ENCODE results near the gene GSG1L.
A peak's percentile ranks its signal among the peaks of the same experiment; 100 is the strongest.

GSG1L gene

DNA sequence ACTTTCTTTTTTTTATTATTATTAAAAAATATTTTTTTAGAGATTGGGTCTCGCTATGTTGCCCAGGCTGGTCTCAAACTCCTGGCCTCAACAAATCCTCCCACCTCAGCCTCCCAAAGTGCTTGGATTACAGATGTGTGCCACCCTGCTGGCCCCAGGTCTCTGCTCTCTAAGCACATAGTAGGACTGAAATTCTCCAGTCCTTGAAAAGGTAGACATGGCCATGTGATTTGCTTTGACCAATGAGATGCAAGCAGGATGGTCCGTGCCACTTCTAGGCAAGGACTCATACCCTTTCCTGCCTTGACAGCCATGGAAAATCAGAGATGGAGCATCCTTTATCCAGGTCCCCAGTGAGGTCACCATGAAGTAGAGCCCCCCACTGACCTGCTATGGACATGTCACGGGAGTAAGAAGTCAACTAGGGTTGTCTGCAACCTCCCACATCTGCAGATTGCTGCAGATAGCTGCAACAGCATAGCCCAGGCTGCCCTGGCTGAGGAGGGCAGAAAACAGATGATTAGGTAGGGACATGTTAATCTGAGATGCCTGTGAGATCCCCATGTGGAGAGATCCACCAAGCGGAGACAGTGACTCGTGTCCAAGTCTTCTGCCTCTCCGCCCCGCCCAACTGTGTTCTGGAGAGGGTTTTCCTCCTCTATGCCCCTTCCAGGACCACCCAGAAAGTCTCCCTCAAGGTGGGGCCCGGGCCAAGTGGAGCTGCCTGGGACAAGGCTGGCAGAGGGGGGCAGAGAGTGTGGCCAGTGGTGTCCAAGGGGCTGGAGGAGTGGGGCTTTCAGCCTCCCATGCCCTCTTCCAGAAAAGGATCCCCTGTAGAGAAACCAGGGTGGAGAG is 11.0 kb downstream of the GSG1L start:
- TF ChIP-seq, protein P1, sequence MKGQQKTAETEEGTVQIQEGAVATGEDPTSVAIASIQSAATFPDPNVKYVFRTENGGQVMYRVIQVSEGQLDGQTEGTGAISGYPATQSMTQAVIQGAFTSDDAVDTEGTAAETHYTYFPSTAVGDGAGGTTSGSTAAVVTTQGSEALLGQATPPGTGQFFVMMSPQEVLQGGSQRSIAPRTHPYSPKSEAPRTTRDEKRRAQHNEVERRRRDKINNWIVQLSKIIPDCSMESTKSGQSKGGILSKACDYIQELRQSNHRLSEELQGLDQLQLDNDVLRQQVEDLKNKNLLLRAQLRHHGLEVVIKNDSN (IDR thresholded peaks at IDR 0.05), result peak; percentile 57
- no peak for TF ChIP-seq EP300 (IDR thresholded peaks at IDR 0.05; ENCODE audit: borderline replicate concordance)

DNA sequence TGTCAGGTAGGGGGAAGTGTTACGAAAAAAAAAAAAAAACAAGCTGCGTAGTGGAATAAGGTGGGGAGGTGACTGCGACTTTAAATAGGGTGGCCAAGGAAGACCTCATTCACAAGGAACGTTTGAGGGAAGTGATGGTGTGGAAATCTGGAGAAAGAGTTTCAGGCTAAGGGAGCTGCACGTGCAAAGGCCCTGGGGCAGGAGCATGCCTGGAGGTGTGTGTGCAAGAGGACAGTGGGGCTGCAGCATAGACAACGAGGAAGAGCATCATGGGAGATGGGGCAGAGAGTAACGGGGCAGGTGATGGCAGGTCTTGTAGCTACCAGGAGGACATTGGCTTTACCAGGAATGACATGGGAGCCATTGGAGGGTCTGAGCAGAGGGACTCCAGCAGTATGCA is 12.0 kb downstream of the GSG1L start:
- TF ChIP-seq, protein P2, sequence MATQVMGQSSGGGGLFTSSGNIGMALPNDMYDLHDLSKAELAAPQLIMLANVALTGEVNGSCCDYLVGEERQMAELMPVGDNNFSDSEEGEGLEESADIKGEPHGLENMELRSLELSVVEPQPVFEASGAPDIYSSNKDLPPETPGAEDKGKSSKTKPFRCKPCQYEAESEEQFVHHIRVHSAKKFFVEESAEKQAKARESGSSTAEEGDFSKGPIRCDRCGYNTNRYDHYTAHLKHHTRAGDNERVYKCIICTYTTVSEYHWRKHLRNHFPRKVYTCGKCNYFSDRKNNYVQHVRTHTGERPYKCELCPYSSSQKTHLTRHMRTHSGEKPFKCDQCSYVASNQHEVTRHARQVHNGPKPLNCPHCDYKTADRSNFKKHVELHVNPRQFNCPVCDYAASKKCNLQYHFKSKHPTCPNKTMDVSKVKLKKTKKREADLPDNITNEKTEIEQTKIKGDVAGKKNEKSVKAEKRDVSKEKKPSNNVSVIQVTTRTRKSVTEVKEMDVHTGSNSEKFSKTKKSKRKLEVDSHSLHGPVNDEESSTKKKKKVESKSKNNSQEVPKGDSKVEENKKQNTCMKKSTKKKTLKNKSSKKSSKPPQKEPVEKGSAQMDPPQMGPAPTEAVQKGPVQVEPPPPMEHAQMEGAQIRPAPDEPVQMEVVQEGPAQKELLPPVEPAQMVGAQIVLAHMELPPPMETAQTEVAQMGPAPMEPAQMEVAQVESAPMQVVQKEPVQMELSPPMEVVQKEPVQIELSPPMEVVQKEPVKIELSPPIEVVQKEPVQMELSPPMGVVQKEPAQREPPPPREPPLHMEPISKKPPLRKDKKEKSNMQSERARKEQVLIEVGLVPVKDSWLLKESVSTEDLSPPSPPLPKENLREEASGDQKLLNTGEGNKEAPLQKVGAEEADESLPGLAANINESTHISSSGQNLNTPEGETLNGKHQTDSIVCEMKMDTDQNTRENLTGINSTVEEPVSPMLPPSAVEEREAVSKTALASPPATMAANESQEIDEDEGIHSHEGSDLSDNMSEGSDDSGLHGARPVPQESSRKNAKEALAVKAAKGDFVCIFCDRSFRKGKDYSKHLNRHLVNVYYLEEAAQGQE (IDR thresholded peaks at IDR 0.05; ENCODE audit: low read depth), result no peak
- TF ChIP-seq EP300 (IDR thresholded peaks at IDR 0.05; ENCODE audit: borderline replicate concordance) (no peak), NFIC (IDR thresholded peaks at IDR 0.05) (no peak), TEAD4 (IDR thresholded peaks at IDR 0.05) (no peak), EGR1 (IDR thresholded peaks at IDR 0.05) (no peak), CREB1 (IDR thresholded peaks at IDR 0.05; ENCODE audit: low read depth) (no peak), ZBTB7A (IDR thresholded peaks at IDR 0.05; ENCODE audit: low read depth) (no peak), TAF1 (IDR thresholded peaks at IDR 0.05; ENCODE audit: low read depth) (no peak), CEBPB (IDR thresholded peaks at IDR 0.05) (no peak), FOXM1 (IDR thresholded peaks at IDR 0.05; ENCODE audit: borderline replicate concordance, low read depth) (no peak), YY1 (IDR thresholded peaks at IDR 0.05; ENCODE audit: low read depth) (no peak)
- TF ChIP-seq, protein P3, sequence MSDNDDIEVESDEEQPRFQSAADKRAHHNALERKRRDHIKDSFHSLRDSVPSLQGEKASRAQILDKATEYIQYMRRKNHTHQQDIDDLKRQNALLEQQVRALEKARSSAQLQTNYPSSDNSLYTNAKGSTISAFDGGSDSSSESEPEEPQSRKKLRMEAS (IDR thresholded peaks at IDR 0.05), result no peak
- TF ChIP-seq, protein P1 (IDR thresholded peaks at IDR 0.05), result no peak

DNA sequence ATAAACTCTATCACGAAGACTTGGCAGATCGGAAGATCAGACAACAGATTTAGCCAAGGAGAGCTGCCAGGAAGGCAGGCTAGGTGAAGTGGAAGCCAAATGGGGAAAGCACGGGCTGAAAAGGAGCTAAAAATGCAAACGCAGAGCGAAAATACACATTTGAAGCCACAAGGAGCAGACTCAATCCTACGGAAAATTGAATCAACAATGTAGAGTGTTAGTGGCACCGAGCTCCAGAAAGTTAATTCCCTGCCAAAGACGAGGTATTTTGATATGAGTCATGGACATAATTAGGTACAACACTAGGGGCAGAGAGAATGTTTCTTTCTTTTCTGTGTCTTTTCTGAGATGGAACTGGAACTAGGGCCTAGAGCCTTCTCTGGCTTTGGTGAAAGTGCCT is 20.7 kb downstream of the GSG1L start:
- TF ChIP-seq TEAD4 (IDR thresholded peaks at IDR 0.05), result no peak
- TF ChIP-seq EGR1 (IDR thresholded peaks at IDR 0.05), result no peak
- TF ChIP-seq, protein P3 (IDR thresholded peaks at IDR 0.05), result no peak
- TF ChIP-seq NFIC (IDR thresholded peaks at IDR 0.05), result no peak
- TF ChIP-seq YY1 (IDR thresholded peaks at IDR 0.05; ENCODE audit: low read depth), result no peak

DNA sequence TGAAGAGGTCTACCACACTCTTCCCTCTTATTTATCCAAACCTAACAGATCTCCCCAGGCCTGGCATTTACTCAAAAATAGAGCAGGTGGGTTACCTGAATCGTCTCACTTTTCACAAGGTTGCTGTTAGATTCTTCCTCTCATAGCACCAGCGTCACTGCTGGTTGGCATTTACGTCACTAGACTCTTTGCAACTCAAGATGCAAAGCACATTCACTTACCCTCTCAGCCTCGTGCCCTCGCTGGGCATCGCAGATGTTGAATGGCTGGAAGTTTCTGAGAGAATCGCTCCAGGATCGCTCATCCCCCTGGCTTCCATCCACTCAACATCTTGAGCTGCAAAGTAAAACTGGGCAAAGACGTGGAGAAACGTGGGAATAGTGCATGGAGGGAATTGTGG is 21.9 kb downstream of the GSG1L start:
- TF ChIP-seq CREB1 (IDR thresholded peaks at IDR 0.05; ENCODE audit: low read depth), result no peak
- TF ChIP-seq RAD21 (IDR thresholded peaks at IDR 0.05; ENCODE audit: low read depth), result no peak
- no peak for TF ChIP-seq CEBPB (IDR thresholded peaks at IDR 0.05)
- TF ChIP-seq YY1 (IDR thresholded peaks at IDR 0.05; ENCODE audit: low read depth), result no peak
- TF ChIP-seq EGR1 (IDR thresholded peaks at IDR 0.05), result no peak
- TF ChIP-seq NFIC (IDR thresholded peaks at IDR 0.05), result no peak
- no peak for TF ChIP-seq EP300 (IDR thresholded peaks at IDR 0.05; ENCODE audit: borderline replicate concordance)
- TF ChIP-seq TAF1 (IDR thresholded peaks at IDR 0.05; ENCODE audit: low read depth), result no peak
- TF ChIP-seq, protein P3 (IDR thresholded peaks at IDR 0.05), result no peak
- TF ChIP-seq, protein P2 (IDR thresholded peaks at IDR 0.05; ENCODE audit: low read depth), result no peak
- no peak for TF ChIP-seq TEAD4 (IDR thresholded peaks at IDR 0.05)
- no peak for TF ChIP-seq FOXM1 (IDR thresholded peaks at IDR 0.05; ENCODE audit: borderline replicate concordance, low read depth)
- TF ChIP-seq, protein P1 (IDR thresholded peaks at IDR 0.05), result no peak
- no peak for TF ChIP-seq ZBTB7A (IDR thresholded peaks at IDR 0.05; ENCODE audit: low read depth)
- no peak for TF ChIP-seq TCF12 (IDR thresholded peaks at IDR 0.05; ENCODE audit: low read depth)

DNA sequence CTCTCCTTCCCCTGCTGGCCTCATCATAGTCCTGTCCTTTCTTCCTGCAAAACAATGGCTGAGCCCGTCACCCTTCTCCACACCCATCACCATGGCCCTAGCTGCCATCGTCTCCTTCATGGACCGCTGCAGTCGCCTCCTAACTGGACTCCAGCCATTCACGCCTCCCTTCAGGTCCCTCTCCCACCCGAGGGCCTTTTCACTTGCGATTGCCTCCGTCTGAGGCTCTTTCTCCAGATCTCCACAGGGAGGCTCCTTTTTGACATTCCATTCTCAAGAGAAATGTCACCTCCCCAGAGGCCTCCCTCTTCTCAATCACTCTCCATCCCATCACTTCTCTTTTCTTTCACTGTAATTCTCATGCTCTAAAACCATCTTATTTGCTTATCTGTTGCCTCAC is 23.5 kb downstream of the GSG1L start:
- TF ChIP-seq CREB1 (IDR thresholded peaks at IDR 0.05; ENCODE audit: low read depth), result no peak
- no peak for TF ChIP-seq EP300 (IDR thresholded peaks at IDR 0.05; ENCODE audit: borderline replicate concordance)
- TF ChIP-seq TCF12 (IDR thresholded peaks at IDR 0.05; ENCODE audit: low read depth), result no peak
- TF ChIP-seq, protein P3 (IDR thresholded peaks at IDR 0.05), result no peak
